Gastroesophageal sphincter (tissue), 4 donors: ENCODE results near the gene IGFL4. TPM values are rescaled to one million over a fixed set of nuclear protein-coding genes. Genes with fewer than 3 reads are reported as not detected.

Source experiments
- ATAC-seq: fragments of 150-250 bp; one replicate; pipeline ENCODE4 v1.9.1; 2016; ENCODE audit warnings: mild to moderate bottlenecking, moderate library complexity
- H3K27ac ChIP-seq, 4 donors: fragments of 200-600 bp; sonication (generic) in 3 of 4; 1 replicate in 3 of 4; 2 replicates in 1 of 4; pipeline ENCODE4 v1.5.1; 2016 to 2019
- H3K27me3 ChIP-seq: fragments of 200-600 bp; sonication (generic); one replicate; pipeline ENCODE4 v1.5.1; 2019
- H3K36me3 ChIP-seq, 2 donors: fragments of 200-600 bp; sonication (generic); one replicate each; pipeline ENCODE4 v1.5.1; 2019; ENCODE audit warnings: control low read depth in 1 of 2
- H3K4me1 ChIP-seq, 3 donors: fragments of 200-600 bp; sonication (generic); 1 replicate in 2 of 3; 2 replicates in 1 of 3; pipeline ENCODE4 v1.5.1; 2016 to 2019; ENCODE audit warnings: control low read depth in 2 of 3
- H3K4me3 ChIP-seq, 2 donors: fragments of 200-600 bp; sonication (generic); one replicate each; pipeline ENCODE4 v1.5.1; 2019; ENCODE audit warnings: mild to moderate bottlenecking in 1 of 2, moderate library complexity in 1 of 2
- H3K9me3 ChIP-seq, 3 donors: fragments of 200-600 bp; sonication (generic); one replicate each; pipeline ENCODE4 v1.5.1; 2017 to 2019; ENCODE audit warnings: control low read depth in 2 of 3
- EP300 ChIP-seq: sonication (generic); formaldehyde crosslinking; IDR thresholded peaks from one replicate; pipeline ENCODE4 v1.6.1; 2017; ENCODE audit warnings: antibody characterized with exemption, mild to moderate bottlenecking
- POLR2A ChIP-seq, 2 donors: fragments of 450-650 bp; IDR thresholded peaks; one replicate each; pipeline ENCODE4 v1.6.1; 2017; ENCODE audit warnings: antibody characterized with exemption in 2 of 2, mild to moderate bottlenecking in 2 of 2, moderate library complexity in 1 of 2
- POLR2AphosphoS5 ChIP-seq: sonication (generic); formaldehyde crosslinking; IDR thresholded peaks from one replicate; pipeline ENCODE4 v1.6.1; 2017; ENCODE audit warnings: antibody characterized with exemption
- WGBS, 2 donors: methylation state at CpG; one replicate each; pipeline ENCODE4 v1.1.5; 2018; ENCODE audit warnings: low coverage in 1 of 2; 5-methylcytosine and 5-hydroxymethylcytosine counted together
- total RNA-seq, 4 donors: library from RNA; depleted of rRNA; stranded (reverse); fragments of >200 nt; gene quantifications; one replicate each; pipeline ENCODE4 v1.1.0, GENCODE V29; 2016
- TF ChIP-seq, protein P1 (sequence below), 4 experiments: fragments of 200-600 bp in 2 of 4; fragments of 450-650 bp in 2 of 4; sonication (generic) in 1 of 4; IDR thresholded peaks; one replicate each; pipeline ENCODE4 v1.5.1; 2017 to 2019; ENCODE audit warnings: antibody characterized with exemption in 4 of 4, mild to moderate bottlenecking in 2 of 4, moderate library complexity in 2 of 4

Gene IGFL4
- total RNA-seq, 4 donors from 2014 or later, result not detected

- WGBS, 2 donors, result 43 to 46% methylated on average over 3 to 4 of the region's 7 CpGs
- no peak for TF ChIP-seq EP300
- TF ChIP-seq, protein P1, sequence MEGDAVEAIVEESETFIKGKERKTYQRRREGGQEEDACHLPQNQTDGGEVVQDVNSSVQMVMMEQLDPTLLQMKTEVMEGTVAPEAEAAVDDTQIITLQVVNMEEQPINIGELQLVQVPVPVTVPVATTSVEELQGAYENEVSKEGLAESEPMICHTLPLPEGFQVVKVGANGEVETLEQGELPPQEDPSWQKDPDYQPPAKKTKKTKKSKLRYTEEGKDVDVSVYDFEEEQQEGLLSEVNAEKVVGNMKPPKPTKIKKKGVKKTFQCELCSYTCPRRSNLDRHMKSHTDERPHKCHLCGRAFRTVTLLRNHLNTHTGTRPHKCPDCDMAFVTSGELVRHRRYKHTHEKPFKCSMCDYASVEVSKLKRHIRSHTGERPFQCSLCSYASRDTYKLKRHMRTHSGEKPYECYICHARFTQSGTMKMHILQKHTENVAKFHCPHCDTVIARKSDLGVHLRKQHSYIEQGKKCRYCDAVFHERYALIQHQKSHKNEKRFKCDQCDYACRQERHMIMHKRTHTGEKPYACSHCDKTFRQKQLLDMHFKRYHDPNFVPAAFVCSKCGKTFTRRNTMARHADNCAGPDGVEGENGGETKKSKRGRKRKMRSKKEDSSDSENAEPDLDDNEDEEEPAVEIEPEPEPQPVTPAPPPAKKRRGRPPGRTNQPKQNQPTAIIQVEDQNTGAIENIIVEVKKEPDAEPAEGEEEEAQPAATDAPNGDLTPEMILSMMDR (IDR thresholded peaks at IDR 0.05), result no peak
- TF ChIP-seq POLR2AphosphoS5, result no peak
- TF ChIP-seq POLR2A (IDR thresholded peaks at IDR 0.05), result no peak
These were observed 24.8 kb upstream of the IGFL4 start for GRCh38 chr19:46065486-46066071.

GRCh38 chr19:46063201-46063600, 22.4 kb upstream of the IGFL4 start:
- no peak for ATAC-seq
- peaks cover 58% of the 10 kb centered on the region for H3K27me3 ChIP-seq
- no peaks in the 10 kb centered on the region for H3K4me1 ChIP-seq
- no peak overlapping the region for H3K27ac ChIP-seq
- 50 to 55% methylated on average over 3 of the region's 3 CpGs for WGBS, 2 donors
- no peaks in the 10 kb centered on the region for H3K36me3 ChIP-seq
- no peak overlapping the region for H3K4me3 ChIP-seq
- TF ChIP-seq EP300 (no peak), POLR2AphosphoS5 (no peak), POLR2A (IDR thresholded peaks at IDR 0.05) (no peak)
- TF ChIP-seq, protein P1 (IDR thresholded peaks at IDR 0.05), result no peak
- H3K9me3 ChIP-seq, result no peaks in the 10 kb centered on the region

More at GRCh38 chr19:46065486-46066071, 24.8 kb upstream of the IGFL4 start:
- no peaks in the 10 kb centered on the region for H3K4me1 ChIP-seq
- no peak for ATAC-seq
- H3K36me3 ChIP-seq, result no peaks in the 10 kb centered on the region
- no peak overlapping the region for H3K4me3 ChIP-seq
- H3K9me3 ChIP-seq, result no peaks in the 10 kb centered on the region
- H3K27ac ChIP-seq, result no peak overlapping the region
- peaks cover 57% of the 10 kb centered on the region for H3K27me3 ChIP-seq

- Histone ChIP-seq H3K27ac (no peak overlapping the region), H3K4me1 (no peaks in the 10 kb centered on the region), H3K4me3 (no peak overlapping the region), H3K36me3 (no peaks in the 10 kb centered on the region), H3K27me3 (peaks cover 68% of the 10 kb centered on the region), H3K9me3 (no peaks in the 10 kb centered on the region)
- WGBS, 2 donors, result 83 to 92% methylated on average over 2 of the region's 2 CpGs
- TF ChIP-seq POLR2A (IDR thresholded peaks at IDR 0.05) (no peak), POLR2AphosphoS5 (no peak), EP300 (no peak)
- TF ChIP-seq, protein P1 (IDR thresholded peaks at IDR 0.05), result no peak
- no peak for ATAC-seq
These were observed 19.2 kb upstream of the IGFL4 start for GRCh38 chr19:46060012-46060411.

DNA sequence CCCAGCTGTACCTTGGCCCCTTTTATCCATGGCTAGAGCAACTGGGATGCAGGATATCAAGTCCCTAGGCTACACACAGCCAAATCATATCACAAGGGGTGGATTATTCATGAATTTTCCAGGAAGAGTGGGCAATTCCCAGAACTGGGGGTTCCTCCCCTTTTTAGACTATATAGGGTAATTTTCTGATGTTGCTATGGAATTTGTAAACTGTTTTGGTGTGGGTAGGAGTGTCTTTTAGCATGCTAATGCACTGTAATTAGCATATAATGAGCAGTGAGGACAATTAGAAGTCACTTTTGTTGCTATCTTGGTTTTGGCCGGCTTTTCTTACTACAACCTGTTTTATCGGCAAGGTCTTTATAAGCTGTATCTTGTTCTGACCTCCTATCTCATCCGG, 18.0 kb upstream of the IGFL4 start:
- H3K27ac ChIP-seq, result no peak overlapping the region
- no peaks in the 10 kb centered on the region for H3K36me3 ChIP-seq
- no peak for ATAC-seq
- 88% methylated on average over 2 to 3 of the region's 3 CpGs for WGBS, 2 donors
- peaks cover 70% of the 10 kb centered on the region for H3K27me3 ChIP-seq
- H3K4me1 ChIP-seq, result no peaks in the 10 kb centered on the region
- no peaks in the 10 kb centered on the region for H3K9me3 ChIP-seq
- TF ChIP-seq EP300, result no peak
- TF ChIP-seq POLR2AphosphoS5, result no peak
- TF ChIP-seq, protein P1 (IDR thresholded peaks at IDR 0.05), result no peak
- no peak for TF ChIP-seq POLR2A (IDR thresholded peaks at IDR 0.05)
- no peak overlapping the region for H3K4me3 ChIP-seq

GRCh38 chr19:46056536-46056935, 15.7 kb upstream of the IGFL4 start:
- 34 to 64% methylated on average over 2 to 4 of the region's 4 CpGs for WGBS, 2 donors

More at GRCh38 chr19:46056536-46056935, 15.7 kb upstream of the IGFL4 start:
- no peaks in the 10 kb centered on the region for H3K9me3 ChIP-seq
- ATAC-seq, result no peak
- no peak overlapping the region for H3K27ac ChIP-seq
- no peak for TF ChIP-seq POLR2AphosphoS5
- no peak for TF ChIP-seq EP300
- TF ChIP-seq, protein P1 (IDR thresholded peaks at IDR 0.05), result no peak
- no peak for TF ChIP-seq POLR2A (IDR thresholded peaks at IDR 0.05)
- H3K4me1 ChIP-seq, result no peaks in the 10 kb centered on the region
- peaks cover 64% of the 10 kb centered on the region for H3K27me3 ChIP-seq
- H3K4me3 ChIP-seq, result no peak overlapping the region
- H3K36me3 ChIP-seq, result no peaks in the 10 kb centered on the region
